NCI-H345 treated with DMSO at 0.1 percent for 48 hours (cell line): ENCODE measurements around the gene NFKBIB.
"Not testable (repeated sequence)": the region's sequence is repeated elsewhere in the genome, so short reads cannot be mapped to it uniquely, and the experiment has no call there.

Experiments used
- DNase-seq: peaks from one replicate; lab custom pipeline; 2025; ENCODE audit not compliant: unreplicated experiment; lab: John Stamatoyannopoulos, UW

Gene NFKBIB

GRCh38 chr19:38922482-38922881, 22.7 kb downstream of the NFKBIB start:
- no peak for DNase-seq

GRCh38 chr19:38924388-38924787, 24.6 kb downstream of the NFKBIB start:
- DNase-seq = no peak

GRCh38 chr19:38928391-38929001, 28.7 kb downstream of the NFKBIB start:
- no peak for DNase-seq

GRCh38 chr19:38929929-38930775, 30.4 kb downstream of the NFKBIB start, which contains the start of gene SARS2:
Gene SARS2, minus strand, starts transcription at chr19:38930763. Its CDS starts 27 bp downstream, at chr19:38930736.
- DNase-seq = peak; percentile 100

GRCh38 chr19:38930776-38931520, 31.2 kb downstream of the NFKBIB start, which contains the start of gene MRPS12:
Gene MRPS12, plus strand, starts transcription at chr19:38930944. Its CDS starts 351 bp downstream, at chr19:38931295.
- DNase-seq = peak; percentile 100

- DNase-seq = no peak
Measured at GRCh38 chr19:38931521-38931793, 31.7 kb downstream of the NFKBIB start.

GRCh38 chr19:38932425-38933179, 32.8 kb downstream of the NFKBIB start:
- no peak for DNase-seq

- no peak for DNase-seq
Measured at GRCh38 chr19:38933544-38933943, 33.8 kb downstream of the NFKBIB start.

- no peak for DNase-seq
Measured at GRCh38 chr19:38939957-38940356, 40.2 kb downstream of the NFKBIB start.

- DNase-seq = not testable (repeated sequence)
Measured at GRCh38 chr19:38941466-38941865, 41.7 kb downstream of the NFKBIB start.

GRCh38 chr19:38941979-38942378, 42.2 kb downstream of the NFKBIB start:
- no peak for DNase-seq

- no peak for DNase-seq
Measured at GRCh38 chr19:38942471-38943181, 42.9 kb downstream of the NFKBIB start.

GRCh38 chr19:38944981-38945506, 45.3 kb downstream of the NFKBIB start:
- no peak for DNase-seq

GRCh38 chr19:38945562-38946228, 45.9 kb downstream of the NFKBIB start:
- no peak for DNase-seq

GRCh38 chr19:38946229-38947010, 46.7 kb downstream of the NFKBIB start:
- DNase-seq = no peak

GRCh38 chr19:38949580-38950367, 50.0 kb downstream of the NFKBIB start:
- DNase-seq = peak; percentile 95

GRCh38 chr19:38951187-38951586, 51.4 kb downstream of the NFKBIB start:
- no peak for DNase-seq
